OCI-LY3 (cell line): Measurements from ENCODE around the gene ST8SIA1.

Source experiments
- CTCF ChIP-seq: fragments of 200-600, 300-600 bp; sonication (generic); IDR thresholded peaks from 2 replicates; pipeline ENCODE4 v1.5.1; 2014; ENCODE audit warnings: antibody characterized with exemption, low read length, low read depth
- EZH2phosphoT487 ChIP-seq: fragments of 200-600 bp; shearing (Covaris generic); IDR thresholded peaks from 2 replicates; pipeline ENCODE4 v1.6.1; 2018; ENCODE audit warnings: antibody characterized with exemption, mixed run types, low read depth

- TF ChIP-seq CTCF = no peak
- TF ChIP-seq EZH2phosphoT487 = no peak
These were observed 96.3 kb downstream of the ST8SIA1 start for GRCh38 chr12:22238211-22238610.
